ENCODE results near the gene MRPS35.
"Not testable (repeated sequence)": the region's sequence is repeated elsewhere in the genome, so short reads cannot be mapped to it uniquely, and the experiment has no call there.

Gene MRPS35

DNA sequence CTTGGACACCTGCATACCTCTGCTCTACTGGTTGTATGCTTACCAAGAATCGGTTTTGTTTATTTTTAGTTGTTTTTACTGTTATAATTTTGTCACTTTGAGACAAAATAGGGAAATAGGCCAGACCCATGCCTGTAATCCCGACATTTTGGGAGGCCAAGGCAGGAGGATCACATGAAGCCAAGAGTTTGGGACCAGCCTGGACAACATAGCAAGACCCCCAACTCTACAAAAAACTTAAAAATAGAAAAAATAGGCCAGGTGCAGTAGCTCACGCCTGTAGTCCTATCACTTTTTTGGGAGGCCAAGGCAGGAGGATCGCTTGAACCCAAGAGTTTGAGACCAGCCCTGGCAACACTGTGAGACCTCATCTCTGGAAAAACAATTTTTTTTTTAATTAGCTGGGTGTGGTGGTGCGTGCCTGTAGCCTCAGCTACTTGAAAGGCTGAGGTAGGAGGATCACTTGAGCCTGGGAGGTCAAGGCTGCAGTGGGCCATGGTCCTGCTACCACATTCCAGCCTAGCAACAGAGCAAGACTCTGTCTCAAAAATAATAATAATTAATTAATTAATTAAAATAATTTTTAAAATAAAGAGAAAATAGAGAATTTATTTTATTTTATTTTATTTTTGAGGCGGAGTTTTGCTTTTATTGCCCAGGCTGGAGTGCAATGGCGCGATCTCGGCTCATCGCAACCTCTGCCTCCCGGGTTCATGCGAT lies 1.3 kb upstream of the MRPS35 start:
- no peak for DNase-seq

DNA sequence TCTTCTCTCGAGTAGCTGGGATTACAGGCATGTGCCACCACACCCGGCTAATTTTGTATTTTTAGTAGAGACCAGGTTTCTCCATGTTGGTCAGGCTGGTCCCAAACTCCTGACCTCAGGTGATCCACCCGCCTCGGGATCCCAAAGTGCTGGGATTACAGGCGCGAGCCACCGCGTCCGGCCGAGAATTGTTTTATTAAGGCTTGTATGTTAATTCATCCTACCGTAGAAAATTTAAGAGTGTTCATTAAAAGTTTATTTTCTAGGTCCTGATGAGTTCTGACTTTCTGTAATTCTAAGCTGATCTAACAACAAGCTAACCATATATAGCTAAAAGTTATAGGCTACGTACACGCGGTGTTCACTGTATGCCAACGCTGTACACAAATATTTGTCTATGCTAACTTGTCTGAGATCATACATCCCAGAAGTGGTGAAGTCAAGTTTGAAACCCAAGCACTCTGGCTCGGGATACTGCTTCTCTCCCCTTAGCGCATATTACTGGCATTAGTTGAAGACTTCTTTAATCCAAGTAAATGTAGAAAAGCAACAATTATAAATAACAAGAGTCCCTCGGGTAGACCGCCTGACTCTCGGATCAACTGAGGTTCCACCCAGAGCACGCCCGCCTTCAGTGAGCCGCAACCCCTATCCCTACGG lies 570 bp upstream of the MRPS35 start:
- peak; percentile 41 for DNase-seq

GRCh38 chr12:27711317-27711682 lies 668 bp downstream of the MRPS35 start:
- no peak for DNase-seq

DNA sequence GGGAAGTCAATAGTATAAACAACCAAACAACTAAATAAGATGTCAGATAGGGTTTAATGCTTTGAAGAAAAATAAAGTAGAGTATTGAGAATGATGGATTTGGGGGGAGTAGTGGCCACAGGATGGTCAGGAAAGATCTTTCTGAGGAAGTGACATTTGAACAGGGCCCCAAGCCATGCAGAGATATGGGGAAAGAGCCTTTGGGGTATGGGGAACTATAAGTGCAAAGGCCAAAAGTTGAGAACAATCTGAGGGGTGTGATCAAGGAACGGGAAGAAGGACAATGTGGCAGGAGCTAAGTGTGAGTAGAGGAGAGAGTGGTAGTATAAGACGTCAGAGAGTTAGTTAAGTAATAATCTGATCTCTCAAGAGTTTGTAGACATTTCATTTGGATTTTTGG lies 1.3 kb downstream of the MRPS35 start:
- DNase-seq, result no peak

DNA sequence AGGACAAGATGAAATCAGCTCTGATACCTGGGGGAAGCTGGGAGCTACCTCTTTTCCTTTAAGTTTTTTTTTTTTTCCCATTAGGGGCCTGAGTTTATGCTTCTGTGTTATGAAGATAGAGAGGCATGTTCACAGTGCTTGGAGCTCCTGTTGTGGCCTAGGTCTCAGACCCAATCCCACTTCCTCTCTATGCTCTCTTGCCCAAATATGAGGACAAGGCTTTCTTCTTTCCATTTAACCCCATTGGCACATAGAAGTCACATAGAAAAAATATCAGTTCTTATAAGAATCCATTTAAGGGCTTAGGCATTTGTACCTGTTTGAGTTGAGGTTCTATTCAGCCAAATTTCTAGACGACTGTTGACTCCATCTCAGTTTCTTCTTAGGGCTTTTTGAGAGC lies 12.6 kb downstream of the MRPS35 start:
- no peak for DNase-seq

- DNase-seq, result no peak
These were observed 19.5 kb downstream of the MRPS35 start for GRCh38 chr12:27730097-27730588.

- DNase-seq, result no peak
These were observed 21.6 kb downstream of the MRPS35 start for GRCh38 chr12:27732281-27732680.

GRCh38 chr12:27733052-27733656 lies 22.5 kb downstream of the MRPS35 start:
- DNase-seq, result peak; percentile 20

GRCh38 chr12:27733791-27734190 lies 23.2 kb downstream of the MRPS35 start:
- no peak for DNase-seq

DNA sequence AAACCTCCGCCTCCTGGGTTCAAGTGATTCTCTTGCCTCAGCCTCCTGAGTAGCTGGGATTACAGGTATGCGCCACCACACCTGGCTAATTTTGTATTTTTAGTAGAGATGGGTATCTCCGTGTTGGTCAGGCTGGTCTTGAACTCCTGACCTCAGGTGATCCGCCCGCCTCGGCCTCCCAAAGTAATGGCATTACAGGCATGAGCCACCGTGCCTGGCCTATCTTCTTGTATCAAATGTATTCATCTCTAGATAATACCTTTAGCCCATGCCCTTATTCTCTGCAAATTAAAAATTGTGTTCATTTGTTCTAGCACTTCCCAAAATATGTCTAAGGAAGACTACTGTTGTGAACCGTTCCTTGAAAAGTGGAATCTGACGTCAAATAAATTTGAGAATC lies 23.7 kb downstream of the MRPS35 start:
- DNase-seq, result not testable (repeated sequence)

DNA sequence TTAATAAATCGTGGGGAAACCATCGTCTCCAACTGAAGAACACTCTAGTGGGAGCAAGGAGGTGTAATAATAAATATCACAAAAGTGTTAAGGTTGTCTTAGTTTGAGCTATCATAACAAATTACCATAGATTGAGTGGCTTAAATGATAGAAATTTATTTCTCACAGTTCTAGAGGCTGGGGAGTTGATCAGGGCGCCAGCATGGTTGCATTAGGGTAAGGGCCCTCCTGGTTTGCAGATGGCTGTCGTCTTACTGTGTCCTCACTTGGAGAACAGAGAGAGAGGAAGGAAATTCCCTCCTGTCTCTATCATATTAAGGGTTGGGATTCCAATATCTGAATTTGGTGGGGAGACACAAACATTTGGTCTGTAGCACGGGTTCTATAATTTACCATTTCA lies 33.0 kb downstream of the MRPS35 start:
- no peak for DNase-seq

DNA sequence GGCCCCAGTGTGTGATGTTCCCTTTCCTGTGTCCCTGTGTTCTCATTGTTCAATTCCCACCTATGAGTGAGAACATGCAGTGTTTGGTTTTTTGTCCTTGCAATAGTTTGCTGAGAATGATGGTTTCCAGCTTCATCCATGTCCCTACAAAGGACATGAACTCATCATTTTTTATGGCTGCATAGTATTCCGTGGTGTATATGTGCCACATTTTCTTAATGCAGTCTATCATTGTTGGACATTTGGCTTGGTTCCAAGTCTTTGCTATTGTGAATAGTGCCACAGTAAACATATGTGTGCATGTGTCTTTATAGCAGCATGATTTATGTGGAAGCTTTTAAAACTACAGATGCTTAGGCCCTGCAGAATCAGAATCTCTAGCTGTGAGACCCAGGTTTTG lies 35.1 kb downstream of the MRPS35 start:
- not testable (repeated sequence) for DNase-seq

DNA sequence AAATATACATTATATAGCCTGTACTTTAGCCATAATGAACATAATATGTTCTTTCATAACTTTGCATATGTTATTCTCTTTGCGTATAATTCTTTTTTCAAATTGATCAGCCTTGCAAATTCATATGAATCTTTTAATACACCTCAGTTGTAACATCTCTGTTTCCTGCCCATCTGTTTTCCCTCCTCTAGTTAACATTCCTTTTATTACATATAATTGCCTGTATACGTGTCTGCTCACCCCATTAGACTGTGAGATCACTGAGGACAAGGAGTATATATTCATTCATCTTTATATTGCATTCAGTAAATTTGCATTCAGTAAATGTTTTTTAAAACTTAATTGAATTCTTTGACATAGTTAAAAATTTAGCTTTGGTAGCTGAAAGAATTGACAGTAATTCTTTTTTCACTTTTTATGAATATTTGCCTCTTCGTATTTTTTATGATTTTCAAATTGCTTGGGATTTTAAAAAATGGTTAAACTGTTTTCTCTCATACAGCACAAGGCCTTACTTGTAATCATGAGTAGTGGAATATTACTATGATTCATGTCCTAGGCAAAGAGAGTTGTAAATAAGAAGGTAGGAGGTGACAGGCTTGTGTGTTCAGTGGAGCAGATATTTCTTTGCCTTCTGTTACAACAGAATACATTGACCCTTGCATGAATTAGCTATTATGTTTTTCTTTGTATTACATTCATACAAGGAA lies 36.6 kb downstream of the MRPS35 start:
- DNase-seq, result no peak

DNA sequence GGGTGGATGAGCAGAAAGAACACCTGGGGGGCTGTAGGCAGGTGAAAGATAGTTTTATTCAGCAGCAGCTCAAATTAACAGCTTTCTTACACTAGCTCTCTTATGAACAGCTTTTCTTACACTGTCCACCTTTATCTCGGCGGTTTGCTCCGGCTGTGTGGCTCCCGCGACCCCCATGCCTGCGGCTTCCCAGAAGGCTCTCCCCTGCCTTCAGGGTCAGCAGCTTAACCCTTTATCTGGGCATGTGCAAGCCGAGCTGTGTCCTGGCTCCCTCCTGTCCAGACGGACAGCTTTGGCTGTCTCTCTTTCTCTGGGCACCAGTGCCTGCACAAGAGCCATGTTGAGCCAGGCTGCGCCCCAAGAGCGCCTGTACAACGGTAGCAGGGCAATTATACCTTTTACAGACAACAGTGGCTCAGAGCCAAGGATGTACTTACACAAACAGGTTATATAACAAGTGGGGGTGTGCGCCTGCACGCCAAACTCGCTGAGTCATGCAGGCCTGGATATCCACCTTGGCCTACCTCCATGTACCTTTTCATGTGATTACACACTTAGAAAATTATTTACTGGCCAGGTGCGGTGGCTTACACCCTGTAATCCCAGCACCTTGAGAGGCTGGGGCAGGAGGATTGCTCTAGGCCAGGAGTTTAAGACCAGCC lies 40.9 kb downstream of the MRPS35 start:
- DNase-seq, result no peak

DNA sequence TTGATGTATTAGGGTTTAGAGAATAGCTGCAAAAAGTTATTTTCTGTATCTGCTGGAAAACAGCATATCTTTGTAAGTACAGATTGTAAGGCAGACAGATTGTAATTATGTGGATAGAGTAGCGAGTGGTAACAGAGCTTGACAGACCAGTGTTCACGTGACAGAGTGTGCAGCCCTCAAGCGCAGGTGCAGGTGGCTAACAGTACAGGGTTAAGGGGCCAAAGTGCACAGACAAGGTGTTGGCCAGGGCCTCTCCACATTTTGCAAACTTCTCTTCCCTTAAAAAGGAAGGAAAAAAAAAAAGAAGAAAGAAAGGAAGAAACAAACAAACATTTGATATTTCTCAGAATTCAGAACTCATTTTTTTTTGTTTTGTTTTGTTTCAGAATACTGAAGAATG lies 44.2 kb downstream of the MRPS35 start:
- no peak for DNase-seq

DNA sequence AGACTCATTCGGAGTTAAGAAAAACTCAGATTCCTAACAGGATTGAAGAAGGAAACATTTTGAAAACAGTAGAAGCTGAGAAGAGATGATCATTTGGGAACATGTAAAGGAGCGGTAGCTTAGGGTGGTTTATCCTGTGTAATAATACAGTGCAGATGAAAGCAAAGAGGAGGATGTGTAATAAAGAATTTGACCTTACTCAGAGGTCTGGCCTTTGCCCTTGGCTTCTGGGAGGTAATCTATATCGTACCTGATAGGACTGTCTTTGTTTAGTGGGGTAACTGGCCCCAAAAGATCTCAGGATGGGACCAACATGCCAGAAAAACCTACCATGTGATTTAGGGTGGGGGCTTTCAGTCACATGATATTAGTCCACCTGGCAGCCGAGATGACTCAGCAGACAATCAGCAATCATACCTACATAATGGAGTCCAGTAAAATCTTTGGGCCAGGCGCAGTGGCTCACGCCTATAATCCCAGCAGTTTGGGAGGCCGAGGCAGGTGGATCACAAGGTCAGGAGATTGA lies 46.1 kb downstream of the MRPS35 start:
- no peak for DNase-seq

GRCh38 chr12:27762757-27763156 lies 52.1 kb downstream of the MRPS35 start:
- no peak for DNase-seq

DNA sequence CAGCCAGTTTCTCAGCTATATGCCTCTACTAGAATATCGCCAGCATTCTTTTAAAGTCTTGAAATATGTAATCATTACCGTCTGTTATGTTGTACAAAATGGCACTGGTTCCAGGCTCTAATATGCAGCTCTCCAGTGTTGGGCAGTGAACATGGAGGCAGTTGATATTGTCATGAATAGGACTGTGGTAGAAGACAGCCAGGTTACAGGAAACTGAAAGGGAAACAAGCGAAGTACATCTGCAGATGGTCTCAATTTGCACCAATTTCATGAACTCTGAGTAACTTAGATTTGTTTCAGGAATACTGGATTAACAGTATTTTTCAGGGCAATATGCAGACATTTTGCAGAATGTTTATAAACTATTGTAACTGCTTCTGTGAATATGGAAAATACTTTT lies 56.0 kb downstream of the MRPS35 start:
- no peak for DNase-seq

DNA sequence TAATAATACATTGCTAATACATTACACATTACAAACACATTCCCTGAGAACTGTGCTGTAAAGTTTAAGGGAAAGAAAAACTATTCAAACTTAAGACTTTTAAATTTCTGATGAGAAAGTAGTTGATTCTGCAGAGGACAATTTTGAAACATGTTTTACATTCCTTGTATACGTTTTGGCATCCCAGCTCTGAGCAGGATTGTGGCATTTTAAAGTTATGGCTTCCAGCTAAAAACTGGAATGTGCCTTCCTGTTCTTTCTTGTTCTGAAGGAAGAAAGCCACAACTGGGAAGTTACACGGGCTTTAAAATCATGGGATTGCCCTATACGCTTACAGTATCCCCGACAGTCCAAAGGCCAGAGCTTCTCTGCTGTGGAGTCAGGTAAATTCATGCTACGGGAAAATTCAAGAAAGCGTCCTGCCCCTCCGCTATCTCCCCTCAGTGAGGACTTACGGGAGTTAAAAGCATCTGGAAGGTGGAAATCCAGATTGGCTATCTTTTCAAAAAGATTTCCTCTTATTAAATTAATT lies 58.6 kb downstream of the MRPS35 start:
- DNase-seq, result no peak

DNA sequence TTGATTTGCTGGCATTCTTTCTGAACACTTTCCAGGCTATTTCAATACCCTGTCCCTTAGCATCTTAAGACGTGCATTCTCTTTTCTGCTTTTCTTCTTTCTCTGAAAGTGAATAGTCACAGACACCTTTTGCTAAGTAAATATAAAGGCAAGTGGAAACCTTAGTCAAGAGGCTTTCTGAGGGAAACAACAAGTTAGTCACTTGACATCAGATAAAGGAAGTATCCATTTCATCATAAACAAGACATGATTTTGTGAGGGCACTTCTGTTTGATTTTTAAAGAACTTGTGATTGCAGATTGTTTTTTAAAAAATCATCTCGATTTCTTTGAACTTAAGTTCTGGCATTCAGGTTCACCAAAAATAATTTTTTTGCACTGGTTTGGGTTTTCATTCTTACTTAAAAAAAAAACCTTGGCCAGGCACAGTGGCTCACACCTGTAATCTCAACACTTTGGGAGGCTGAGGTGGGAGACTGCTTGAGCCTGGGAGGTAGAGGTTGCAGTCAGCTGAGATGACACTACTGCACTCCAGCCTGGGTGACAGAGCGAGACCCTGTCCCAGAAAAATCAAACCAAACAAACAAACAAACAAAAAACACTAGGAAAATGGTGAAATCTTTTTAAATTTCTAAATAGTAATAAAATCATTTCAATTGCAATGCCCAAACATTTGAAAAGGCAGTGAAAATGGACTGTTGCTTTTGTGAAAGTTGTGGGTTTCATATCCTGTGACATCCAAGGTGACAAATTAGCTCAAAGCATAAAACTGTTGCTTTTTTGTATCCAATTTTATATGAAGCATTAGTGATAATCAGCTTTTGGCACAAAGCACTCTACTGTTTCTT lies 61.1 kb downstream of the MRPS35 start:
- no peak for DNase-seq

DNA sequence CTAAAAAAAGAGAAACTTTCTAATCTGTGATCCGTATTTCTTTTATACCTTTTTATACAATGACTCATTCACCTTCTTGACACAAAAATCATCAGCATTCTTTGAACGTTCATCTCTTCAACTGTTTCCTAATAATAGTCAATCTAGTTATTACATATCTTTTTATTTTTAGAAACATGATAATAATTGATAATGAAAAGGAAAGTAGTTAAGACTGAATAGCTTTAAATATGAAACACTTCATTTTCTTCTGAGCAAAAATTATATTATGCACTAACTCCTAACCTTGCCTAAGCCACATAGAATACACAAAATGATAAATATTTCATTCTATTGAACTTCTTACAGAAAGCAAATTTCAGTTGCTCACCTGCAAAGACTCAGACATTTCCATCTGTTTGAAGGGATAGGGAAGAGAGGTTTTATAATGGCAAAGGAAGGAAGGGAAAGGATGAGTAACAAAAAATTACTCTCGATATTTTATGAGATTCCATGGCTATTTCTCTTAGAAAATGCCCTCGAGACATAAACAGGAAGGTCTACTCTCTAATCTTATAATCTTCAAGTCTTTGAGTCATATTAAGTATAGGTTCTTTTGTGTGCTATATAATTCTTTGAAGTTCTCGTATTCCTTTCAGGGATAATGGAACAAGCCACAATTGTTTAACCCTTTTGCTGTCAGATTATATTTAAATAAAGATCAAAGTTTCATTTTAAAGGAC lies 61.9 kb downstream of the MRPS35 start:
- DNase-seq, result peak; percentile 21

Data from NCI-H2227 treated with DMSO at 0.1 percent for 48 hours (cell line).